ENCODE data around the gene NECAP2. TPM values are rescaled to one million over a fixed set of nuclear protein-coding genes. Genes with fewer than 3 reads are reported as not detected.
A peak's percentile ranks its signal among the peaks of the same experiment; 100 is the strongest.

NECAP2 gene
- total and polyA plus RNA-seq, 2 donors (not counting 3 experiments of a cell fraction or from before 2014, with no cell fraction given), result 101 to 148 TPM

DNA sequence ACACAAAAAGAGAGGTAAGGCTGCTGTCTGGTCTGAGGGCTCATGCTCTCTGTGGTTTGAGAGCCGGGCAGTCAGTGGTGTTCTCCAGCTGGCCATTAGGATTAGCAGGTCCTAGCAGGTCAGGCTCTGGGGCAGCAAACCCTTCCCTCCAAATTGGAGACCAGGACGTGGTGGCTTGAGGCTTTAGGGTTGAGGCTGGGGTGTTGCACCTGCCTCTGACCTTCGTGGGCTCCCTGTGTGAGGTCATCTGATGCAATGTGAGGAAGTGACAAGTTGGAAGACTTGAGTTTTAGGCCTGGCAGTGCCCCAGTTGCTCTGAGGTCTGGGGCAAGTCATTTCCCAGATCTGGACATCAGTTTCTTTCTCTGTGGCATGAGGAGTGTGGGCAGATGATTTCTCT, 49.1 kb upstream of the NECAP2 start:
- Histone ChIP-seq H4K20me1 (replicated peaks; ENCODE audit: control insufficient read depth, extremely low read depth, insufficient read depth, low read length) (peaks cover 3% of the 10 kb centered on the region), H3K9ac (replicated peaks; ENCODE audit: extremely low read depth, insufficient read depth, low read length) (no peak overlapping the region), H3K79me2 (ENCODE audit: control insufficient read depth, insufficient read depth, low read length) (peaks cover 72% of the 10 kb centered on the region), H3K27ac (ENCODE audit: insufficient read depth, low read depth, low read length) (no peak overlapping the region), H3K4me2 (ENCODE audit: insufficient read depth, low read length) (no peak overlapping the region), H3K9me1 (replicated peaks; ENCODE audit: control insufficient read depth, extremely low read depth, insufficient read depth, low read length) (no peaks in the 10 kb centered on the region), H3K4me1 (ENCODE audit: control insufficient read depth, extremely low read depth, insufficient read depth, low read length) (peaks cover 17% of the 10 kb centered on the region), H3K27me3 (ENCODE audit: control insufficient read depth in 2 of 2, insufficient read depth in 2 of 2, low read length in 2 of 2) (no peaks in the 10 kb centered on the region), H2AFZ (ENCODE audit: low read depth, low read length) (no peak overlapping the region), H3K9me3 (replicated peaks; ENCODE audit: control insufficient read depth, insufficient read depth, low read length) (no peaks in the 10 kb centered on the region), H3K36me3 (ENCODE audit: control insufficient read depth in 2 of 2, extremely low read depth in 1 of 2, insufficient read depth in 2 of 2, low read length in 2 of 2) (peaks cover 0 to 15% of the 10 kb centered on the region in 2 experiments), H3K4me3 (replicated peaks in 1 of 3; ENCODE audit: insufficient read depth in 1 of 3, low read depth in 1 of 3, low read length in 3 of 3) (no peak overlapping the region)
- intact Hi-C loops (cut with micrococcal nuclease) (no loop called here), dilution Hi-C loops (cut with MboI; ENCODE audit: extremely low pct_ligation_motif_present, low sequenced_read_pairs) (no loop called here)
- BruUV-seq (replicated peaks), result no TSS peak
- POLR2A ChIA-PET, result no interaction called here
- no peak for TF ChIP-seq MYC (IDR thresholded peaks at IDR 0.05; ENCODE audit: low read depth, low read length)
- no peak for TF ChIP-seq GATA2 (IDR thresholded peaks at IDR 0.05; ENCODE audit: insufficient read depth, insufficient read length, low read depth, low read length)
- no peak for TF ChIP-seq EZH2 (IDR thresholded peaks at IDR 0.05; ENCODE audit: borderline replicate concordance, low read depth, low read length, severe bottlenecking)
- no peak for TF ChIP-seq FOS (IDR thresholded peaks at IDR 0.05; ENCODE audit: borderline replicate concordance, insufficient read depth, low read length)
- TF ChIP-seq POLR2A (IDR thresholded peaks at IDR 0.05; ENCODE audit: low read depth, low read length), result no peak
- TF ChIP-seq, protein P1, sequence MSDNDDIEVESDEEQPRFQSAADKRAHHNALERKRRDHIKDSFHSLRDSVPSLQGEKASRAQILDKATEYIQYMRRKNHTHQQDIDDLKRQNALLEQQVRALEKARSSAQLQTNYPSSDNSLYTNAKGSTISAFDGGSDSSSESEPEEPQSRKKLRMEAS (IDR thresholded peaks at IDR 0.05; ENCODE audit: insufficient read depth, insufficient read length), result no peak
- CTCF ChIA-PET, result interaction anchor here (0.7 to 2.7 kb wide), 6 partner anchors 11 to 50 kb away, joined by 3 to 5 read pairs (median 3); partner anchors contain the start of gene NECAP2
- peak; percentile 38 for FAIRE-seq
- DNase-seq (ENCODE audit: low read depth, low spot score), result no peak

DNA sequence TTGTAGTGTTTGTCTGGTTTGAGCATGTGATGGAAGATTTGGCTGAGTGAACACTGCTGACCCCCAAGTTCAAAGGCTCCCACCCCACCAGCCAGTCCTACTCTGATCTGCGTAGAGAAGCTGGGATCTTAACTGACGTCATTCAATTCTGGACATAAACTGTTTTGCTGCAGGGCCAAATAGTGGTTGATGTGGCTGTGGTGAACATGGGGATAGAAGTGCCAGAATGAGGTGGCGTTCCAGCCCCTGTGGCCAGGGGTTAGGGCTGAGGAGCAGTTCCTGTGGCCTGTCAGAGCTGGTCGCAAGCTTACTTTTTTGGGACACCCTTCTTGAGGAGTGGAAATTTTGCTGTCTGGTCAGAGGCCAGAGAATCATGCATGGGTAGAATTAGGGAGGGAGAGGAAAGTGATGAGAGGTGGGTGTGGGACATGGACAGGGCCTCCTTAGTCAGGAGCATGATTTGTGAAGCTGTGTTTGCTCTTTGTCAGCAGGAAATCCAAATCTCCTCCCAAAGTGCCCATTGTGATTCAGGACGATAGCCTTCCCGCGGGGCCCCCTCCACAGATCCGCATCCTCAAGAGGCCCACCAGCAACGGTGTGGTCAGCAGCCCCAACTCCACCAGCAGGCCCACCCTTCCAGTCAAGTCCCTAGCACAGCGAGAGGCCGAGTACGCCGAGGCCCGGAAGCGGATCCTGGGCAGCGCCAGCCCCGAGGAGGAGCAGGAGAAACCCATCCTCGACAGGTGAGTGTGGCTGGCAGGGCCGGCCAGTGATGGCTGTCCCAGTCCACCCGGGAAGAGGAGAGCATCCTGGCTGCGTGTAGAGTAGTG, 47.6 kb upstream of the NECAP2 start:
- no peak for DNase-seq (ENCODE audit: low read depth, low spot score)
- Histone ChIP-seq H3K9me3 (replicated peaks; ENCODE audit: control insufficient read depth, insufficient read depth, low read length) (no peaks in the 10 kb centered on the region), H3K9me1 (replicated peaks; ENCODE audit: control insufficient read depth, extremely low read depth, insufficient read depth, low read length) (no peaks in the 10 kb centered on the region), H4K20me1 (replicated peaks; ENCODE audit: control insufficient read depth, extremely low read depth, insufficient read depth, low read length) (peaks cover 3% of the 10 kb centered on the region), H3K36me3 (ENCODE audit: control insufficient read depth in 2 of 2, extremely low read depth in 1 of 2, insufficient read depth in 2 of 2, low read length in 2 of 2) (peaks cover 0 to 15% of the 10 kb centered on the region in 2 experiments), H3K27ac (ENCODE audit: insufficient read depth, low read depth, low read length) (no peak overlapping the region), H3K4me3 (replicated peaks in 1 of 3; ENCODE audit: insufficient read depth in 1 of 3, low read depth in 1 of 3, low read length in 3 of 3) (no peak overlapping the region), H3K27me3 (ENCODE audit: control insufficient read depth in 2 of 2, insufficient read depth in 2 of 2, low read length in 2 of 2) (no peaks in the 10 kb centered on the region), H3K9ac (replicated peaks; ENCODE audit: extremely low read depth, insufficient read depth, low read length) (no peak overlapping the region), H3K4me2 (ENCODE audit: insufficient read depth, low read length) (no peak overlapping the region), H2AFZ (ENCODE audit: low read depth, low read length) (no peak overlapping the region), H3K4me1 (ENCODE audit: control insufficient read depth, extremely low read depth, insufficient read depth, low read length) (peaks cover 13% of the 10 kb centered on the region), H3K79me2 (ENCODE audit: control insufficient read depth, insufficient read depth, low read length) (peaks cover 57% of the 10 kb centered on the region)
- intact Hi-C loops (cut with micrococcal nuclease), result no loop called here
- dilution Hi-C loops (cut with MboI; ENCODE audit: extremely low pct_ligation_motif_present, low sequenced_read_pairs), result no loop called here
- ChIA-PET POLR2A (no interaction called here), CTCF (interaction anchor here (1.6 to 2.7 kb wide), 2 partner anchors 9 to 16 kb away, joined by 5 to 6 read pairs; no protein-coding TSS in a partner anchor)
- no peak for TF ChIP-seq MYC (IDR thresholded peaks at IDR 0.05; ENCODE audit: low read depth, low read length)
- no peak for TF ChIP-seq POLR2A (IDR thresholded peaks at IDR 0.05; ENCODE audit: low read depth, low read length)
- TF ChIP-seq, protein P2, sequence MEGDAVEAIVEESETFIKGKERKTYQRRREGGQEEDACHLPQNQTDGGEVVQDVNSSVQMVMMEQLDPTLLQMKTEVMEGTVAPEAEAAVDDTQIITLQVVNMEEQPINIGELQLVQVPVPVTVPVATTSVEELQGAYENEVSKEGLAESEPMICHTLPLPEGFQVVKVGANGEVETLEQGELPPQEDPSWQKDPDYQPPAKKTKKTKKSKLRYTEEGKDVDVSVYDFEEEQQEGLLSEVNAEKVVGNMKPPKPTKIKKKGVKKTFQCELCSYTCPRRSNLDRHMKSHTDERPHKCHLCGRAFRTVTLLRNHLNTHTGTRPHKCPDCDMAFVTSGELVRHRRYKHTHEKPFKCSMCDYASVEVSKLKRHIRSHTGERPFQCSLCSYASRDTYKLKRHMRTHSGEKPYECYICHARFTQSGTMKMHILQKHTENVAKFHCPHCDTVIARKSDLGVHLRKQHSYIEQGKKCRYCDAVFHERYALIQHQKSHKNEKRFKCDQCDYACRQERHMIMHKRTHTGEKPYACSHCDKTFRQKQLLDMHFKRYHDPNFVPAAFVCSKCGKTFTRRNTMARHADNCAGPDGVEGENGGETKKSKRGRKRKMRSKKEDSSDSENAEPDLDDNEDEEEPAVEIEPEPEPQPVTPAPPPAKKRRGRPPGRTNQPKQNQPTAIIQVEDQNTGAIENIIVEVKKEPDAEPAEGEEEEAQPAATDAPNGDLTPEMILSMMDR (IDR thresholded peaks at IDR 0.05; ENCODE audit: extremely low read depth in 1 of 2, insufficient read depth in 1 of 2, low read depth in 1 of 2, low read length in 2 of 2), result no peak
- TF ChIP-seq POLR2AphosphoS5 (IDR thresholded peaks at IDR 0.05; ENCODE audit: insufficient read depth, low read depth, low read length), result no peak
- no peak for TF ChIP-seq FOS (IDR thresholded peaks at IDR 0.05; ENCODE audit: borderline replicate concordance, insufficient read depth, low read length)
- TF ChIP-seq, protein P1 (IDR thresholded peaks at IDR 0.05; ENCODE audit: insufficient read depth, insufficient read length), result no peak
- no peak for FAIRE-seq
- no TSS peak for BruUV-seq (replicated peaks)
